Right atrium auricular region (tissue), 2 donors: ENCODE measurements around the gene CUBN. TPM values are rescaled to one million over a fixed set of nuclear protein-coding genes. Genes with fewer than 3 reads are reported as not detected.

ENCODE experiments used
- DNase-seq: peaks from one replicate; pipeline ENCODE4 v3.0.0-alpha.2; 2019; ENCODE audit warnings: low spot score
- H3K27ac ChIP-seq, 2 donors: fragments of 200-600 bp; sonication (generic); 1 replicate in 1 of 2; 2 replicates in 1 of 2; pipeline ENCODE4 v1.5.1; 2016 to 2019
- H3K27me3 ChIP-seq, 2 donors: fragments of 200-600 bp; sonication (generic); one replicate each; pipeline versions ENCODE4 v1.5.1 to v1.6.0; 2017 to 2019
- H3K36me3 ChIP-seq: fragments of 200-600 bp; sonication (generic); one replicate; pipeline ENCODE4 v1.5.1; 2016
- H3K4me1 ChIP-seq, 2 donors: fragments of 200-600 bp; sonication (generic); one replicate each; pipeline versions ENCODE4 v1.5.1 to v1.6.0; 2017 to 2019
- H3K4me3 ChIP-seq, 2 donors: fragments of 200-600 bp; sonication (generic); 1 replicate in 1 of 2; 2 replicates in 1 of 2; pipeline ENCODE4 v1.5.1; 2017 to 2019; ENCODE audit warnings: mild to moderate bottlenecking in 1 of 2, moderate library complexity in 1 of 2
- H3K9me3 ChIP-seq, 2 donors: fragments of 200-600 bp; sonication (generic); one replicate each; pipeline ENCODE4 v1.5.1; 2019
- CTCF ChIP-seq, 2 donors: fragments of 200-600 bp; sonication (generic); IDR thresholded peaks; one replicate each; pipeline ENCODE4 v1.5.1; 2019; ENCODE audit warnings: antibody characterized with exemption in 2 of 2
- total RNA-seq, 2 donors: library from RNA; depleted of rRNA; stranded (reverse); fragments of >200 nt; gene quantifications; one replicate each; pipeline ENCODE4 v1.1.0, GENCODE V29; 2016

Gene CUBN
- total RNA-seq, 2 donors from 2014 or later, result 0.15 to 0.94 TPM

GRCh38 chr10:16817125-16818019 is 312.2 kb downstream of the CUBN start, which contains the start of gene RSU1:
RSU1 (minus strand) TSS chr10:16817424; CDS start chr10:16817081, 343 bp downstream.
- peaks cover 0 to 25% of the 10 kb centered on the region in 2 donors for H3K4me1 ChIP-seq
- peak within 1 kb of the TSS; percentile 80 to 82 for H3K4me3 ChIP-seq
- peak within 1 kb of the TSS; percentile 91 to 92 for H3K27ac ChIP-seq
- H3K9me3 ChIP-seq, result peaks cover 0 to 9% of the 10 kb centered on the region in 2 donors
- H3K36me3 ChIP-seq, result no peaks in the 10 kb centered on the region
- no peak for TF ChIP-seq CTCF (IDR thresholded peaks at IDR 0.05)
- no peaks in the 10 kb centered on the region for H3K27me3 ChIP-seq
- peak; percentile 100 for DNase-seq

- DNase-seq, result no peak
- no peaks in the 10 kb centered on the region for H3K36me3 ChIP-seq
- TF ChIP-seq CTCF (IDR thresholded peaks at IDR 0.05), result no peak
- peak overlapping the region; percentile 84 to 85 for H3K27ac ChIP-seq
- peaks cover 0 to 3% of the 10 kb centered on the region in 2 donors for H3K9me3 ChIP-seq
- H3K4me1 ChIP-seq, result peaks cover 0 to 28% of the 10 kb centered on the region in 2 donors
- no peaks in the 10 kb centered on the region for H3K27me3 ChIP-seq
- peak overlapping the region; percentile 80 to 82 for H3K4me3 ChIP-seq
Observed at GRCh38 chr10:16816830-16817124, 312.8 kb downstream of the CUBN start.

- Histone ChIP-seq H3K4me1 (peaks cover 0 to 34% of the 10 kb centered on the region in 2 donors), H3K27me3 (no peaks in the 10 kb centered on the region), H3K4me3 (peak overlapping the region; percentile 80 to 82), H3K27ac (peak overlapping the region in 1 of 2 donors; percentile 85), H3K9me3 (no peaks in the 10 kb centered on the region), H3K36me3 (no peaks in the 10 kb centered on the region)
- no peak for TF ChIP-seq CTCF (IDR thresholded peaks at IDR 0.05)
- no peak for DNase-seq
Observed at GRCh38 chr10:16816171-16816570, 313.4 kb downstream of the CUBN start.

GRCh38 chr10:16814012-16814411 is 315.6 kb downstream of the CUBN start:
- Histone ChIP-seq H3K27ac (no peak overlapping the region), H3K36me3 (no peaks in the 10 kb centered on the region), H3K27me3 (no peaks in the 10 kb centered on the region), H3K4me3 (no peak overlapping the region), H3K4me1 (peaks cover 0 to 34% of the 10 kb centered on the region in 2 donors), H3K9me3 (no peaks in the 10 kb centered on the region)
- no peak for TF ChIP-seq CTCF (IDR thresholded peaks at IDR 0.05)
- DNase-seq, result no peak

- Histone ChIP-seq H3K27ac (no peak overlapping the region), H3K4me1 (peaks cover 0 to 34% of the 10 kb centered on the region in 2 donors), H3K27me3 (no peaks in the 10 kb centered on the region), H3K4me3 (no peak overlapping the region), H3K9me3 (no peaks in the 10 kb centered on the region), H3K36me3 (no peaks in the 10 kb centered on the region)
- TF ChIP-seq CTCF (IDR thresholded peaks at IDR 0.05), result no peak
- DNase-seq, result no peak
Observed at GRCh38 chr10:16812676-16813075, 316.9 kb downstream of the CUBN start.
